ENCODE results near the gene MAPKAPK5.
A peak's percentile ranks its signal among the peaks of the same experiment; 100 is the strongest.
"Not testable (repeated sequence)": the region's sequence is repeated elsewhere in the genome, so short reads cannot be mapped to it uniquely, and the experiment has no call there.

Gene MAPKAPK5, protein sequence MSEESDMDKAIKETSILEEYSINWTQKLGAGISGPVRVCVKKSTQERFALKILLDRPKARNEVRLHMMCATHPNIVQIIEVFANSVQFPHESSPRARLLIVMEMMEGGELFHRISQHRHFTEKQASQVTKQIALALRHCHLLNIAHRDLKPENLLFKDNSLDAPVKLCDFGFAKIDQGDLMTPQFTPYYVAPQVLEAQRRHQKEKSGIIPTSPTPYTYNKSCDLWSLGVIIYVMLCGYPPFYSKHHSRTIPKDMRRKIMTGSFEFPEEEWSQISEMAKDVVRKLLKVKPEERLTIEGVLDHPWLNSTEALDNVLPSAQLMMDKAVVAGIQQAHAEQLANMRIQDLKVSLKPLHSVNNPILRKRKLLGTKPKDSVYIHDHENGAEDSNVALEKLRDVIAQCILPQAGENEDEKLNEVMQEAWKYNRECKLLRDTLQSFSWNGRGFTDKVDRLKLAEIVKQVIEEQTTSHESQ

DNA sequence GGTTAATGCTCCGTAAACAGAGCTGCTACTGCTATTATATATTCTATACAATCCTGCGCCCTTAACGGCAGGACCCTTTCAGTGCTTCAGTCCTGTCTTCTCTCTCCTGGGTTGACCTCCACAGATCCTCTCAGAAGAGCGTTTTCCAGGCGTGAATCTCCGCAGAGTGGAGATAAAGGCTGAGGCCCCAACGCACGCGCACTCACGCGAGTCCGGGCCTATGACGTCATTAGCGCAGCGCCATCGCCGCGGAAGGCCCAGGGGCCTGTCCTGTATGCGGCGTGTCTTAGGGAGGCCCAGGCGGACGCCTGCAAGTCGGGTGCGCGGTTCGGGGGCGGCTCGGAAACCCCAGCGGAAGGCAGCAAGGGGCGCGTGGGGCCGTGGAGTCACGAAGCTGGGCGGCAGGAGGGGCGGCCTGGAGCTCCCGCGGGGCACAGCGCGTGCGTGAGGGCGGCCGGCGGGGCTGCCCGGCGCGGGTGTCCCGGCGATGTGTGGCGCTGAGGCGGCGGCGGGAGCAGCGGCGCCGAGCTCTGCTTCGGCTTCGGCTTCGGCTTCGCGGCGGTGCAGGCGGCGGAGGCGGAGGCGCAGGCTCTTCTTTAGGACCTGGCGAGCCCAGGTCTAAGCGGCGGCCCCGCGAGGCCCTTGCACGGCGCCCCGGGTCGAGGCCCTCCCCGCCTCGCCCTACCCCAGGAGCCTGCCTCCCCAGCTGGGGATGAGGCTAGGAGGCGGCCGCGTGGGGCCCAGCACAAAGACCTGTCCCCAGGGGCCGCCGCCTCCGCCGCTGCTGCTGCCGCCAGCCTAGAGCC lies at the start of gene MAPKAPK5:
Gene MAPKAPK5, plus strand, starts transcription at position 479 of the 806 bp plus-strand sequence. CDS start 506 bp downstream, outside the sequence.
- peak; percentile 93 for DNase-seq (ENCODE audit: low read depth)

DNA sequence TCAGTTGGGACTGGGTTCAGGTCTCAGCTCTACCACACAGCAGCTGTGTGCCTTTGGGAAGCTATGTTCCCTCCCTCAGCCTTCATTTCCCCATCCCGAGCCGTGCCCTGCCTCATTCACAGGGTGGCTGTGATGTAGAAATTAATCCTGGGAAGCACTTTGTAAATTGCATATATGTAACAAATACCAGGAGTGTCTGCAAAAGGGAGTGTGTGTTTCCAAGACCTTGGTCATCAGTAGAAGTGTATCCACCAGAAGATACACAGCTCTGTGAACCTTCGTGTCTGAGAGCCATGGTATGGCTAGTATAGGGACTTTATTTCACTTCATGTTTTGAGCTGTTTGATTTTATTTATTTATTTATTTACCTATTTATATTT lies 49.2 kb upstream of the MAPKAPK5 start:
- no peak for DNase-seq (ENCODE audit: low read depth)

DNA sequence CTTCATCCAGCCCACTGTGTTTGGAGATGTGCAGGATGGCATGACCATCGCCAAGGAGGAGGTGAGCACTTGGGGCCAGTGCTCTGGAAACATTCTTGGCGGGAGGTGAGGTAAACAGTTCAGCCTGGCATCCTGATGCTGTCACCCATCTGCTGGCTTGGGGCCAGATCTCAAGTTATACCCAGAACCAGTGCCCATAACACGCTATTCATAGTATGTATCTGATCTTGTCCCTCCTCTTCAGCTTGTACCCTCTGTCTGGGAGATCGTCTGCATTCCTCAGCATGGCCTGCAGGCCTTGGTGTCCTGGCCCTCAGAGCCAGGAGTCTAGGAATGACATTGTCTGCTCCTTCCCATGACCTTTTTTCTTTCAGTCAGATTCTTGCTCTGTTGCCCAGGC lies 43.8 kb upstream of the MAPKAPK5 start:
- no peak for DNase-seq (ENCODE audit: low read depth)

DNA sequence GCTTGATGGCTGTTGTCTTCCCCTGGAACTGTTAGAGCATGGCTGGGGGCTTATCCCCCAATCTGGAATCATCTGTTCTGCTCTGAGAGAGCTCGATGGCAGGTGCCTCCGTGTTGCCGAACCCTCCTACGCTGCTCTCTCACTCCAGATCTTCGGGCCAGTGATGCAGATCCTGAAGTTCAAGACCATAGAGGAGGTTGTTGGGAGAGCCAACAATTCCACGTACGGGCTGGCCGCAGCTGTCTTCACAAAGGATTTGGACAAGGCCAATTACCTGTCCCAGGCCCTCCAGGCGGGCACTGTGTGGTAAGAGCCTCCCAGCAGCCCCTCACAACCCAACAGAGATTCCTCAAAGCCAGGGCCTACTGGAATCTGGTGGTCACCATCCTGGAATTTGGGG lies 42.3 kb upstream of the MAPKAPK5 start:
- DNase-seq (ENCODE audit: low read depth), result no peak

DNA sequence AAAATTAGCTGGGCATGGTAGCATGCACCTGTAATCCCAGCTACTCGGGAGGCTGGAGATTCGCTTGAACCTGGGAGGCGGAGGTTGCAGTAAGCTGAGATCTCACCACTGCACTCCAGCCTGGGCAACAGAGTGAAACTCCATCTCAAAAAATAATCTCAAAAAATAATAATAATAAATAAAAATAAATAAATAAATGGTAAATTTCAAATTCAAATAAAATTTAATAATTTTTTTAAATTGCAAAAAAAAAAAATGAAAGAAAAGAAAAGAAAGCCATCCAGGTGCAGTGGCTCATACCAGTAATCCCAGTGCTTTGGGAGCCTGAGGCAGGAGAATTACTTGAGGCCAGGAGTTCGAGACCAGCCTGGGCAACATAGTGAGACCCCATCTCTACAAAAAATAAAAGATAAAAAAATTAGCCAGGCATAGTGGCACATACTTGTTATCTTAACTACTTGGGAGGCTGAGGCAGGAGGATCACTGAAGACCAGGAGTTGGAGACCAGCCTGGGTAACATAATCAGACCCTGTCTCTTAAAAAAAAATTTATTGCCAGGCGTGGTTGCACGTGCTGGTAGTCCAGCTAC lies 38.9 kb upstream of the MAPKAPK5 start:
- no peak for DNase-seq (ENCODE audit: low read depth)

DNA sequence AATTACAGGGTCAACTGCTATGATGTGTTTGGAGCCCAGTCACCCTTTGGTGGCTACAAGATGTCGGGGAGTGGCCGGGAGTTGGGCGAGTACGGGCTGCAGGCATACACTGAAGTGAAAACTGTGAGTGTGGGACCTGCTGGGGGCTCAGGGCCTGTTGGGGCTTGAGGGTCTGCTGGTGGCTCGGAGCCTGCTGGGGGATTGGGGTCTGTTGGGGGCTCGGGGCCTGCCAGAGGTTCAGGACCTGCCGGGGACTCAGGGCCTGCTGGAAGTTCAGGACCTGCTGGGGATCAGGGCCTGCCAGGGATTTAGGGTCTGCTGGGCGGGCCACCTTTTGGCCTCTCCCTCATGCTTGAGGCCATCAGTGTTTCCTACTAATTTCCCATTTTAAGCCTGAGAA lies 38.2 kb upstream of the MAPKAPK5 start:
- DNase-seq (ENCODE audit: low read depth), result no peak

DNA sequence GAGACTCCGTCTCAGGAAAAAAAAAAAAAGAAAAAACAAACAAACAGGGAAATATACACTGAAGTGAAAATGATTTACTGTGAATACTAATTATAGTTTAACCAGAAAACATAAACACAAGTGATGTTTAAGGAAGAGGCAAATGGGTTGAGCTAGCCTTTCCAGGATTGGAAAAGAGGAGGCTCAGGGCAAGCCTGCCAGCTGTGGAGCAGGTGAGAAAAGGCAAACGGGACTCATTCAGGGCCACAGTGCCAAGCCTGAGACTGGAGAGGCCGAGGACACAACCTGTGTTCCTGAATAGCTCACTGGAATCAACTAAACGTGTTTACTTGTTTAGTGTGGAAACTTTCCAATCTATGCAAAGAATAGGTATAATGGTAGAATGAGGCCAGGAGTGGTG lies 35.7 kb upstream of the MAPKAPK5 start:
- DNase-seq (ENCODE audit: low read depth), result no peak

DNA sequence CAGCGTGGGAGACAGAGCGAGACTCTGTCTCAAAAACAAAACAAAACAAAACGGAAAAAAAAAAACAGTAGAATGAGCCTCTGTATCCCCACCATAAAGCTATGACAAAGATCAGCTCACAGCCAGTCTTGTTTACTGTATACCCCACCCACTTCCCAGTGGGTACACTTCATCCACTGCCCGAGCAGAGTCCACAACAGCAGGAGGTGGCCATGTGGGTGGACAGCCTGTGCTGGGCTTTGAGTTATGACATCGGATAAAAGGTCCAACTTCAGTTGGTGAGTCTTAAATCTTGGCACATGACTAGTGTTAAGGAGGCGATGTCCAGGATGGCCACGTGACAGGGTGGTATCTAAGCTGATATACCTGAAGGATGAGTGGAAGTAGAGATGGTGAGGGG lies 34.8 kb upstream of the MAPKAPK5 start:
- DNase-seq (ENCODE audit: low read depth), result no peak

DNA sequence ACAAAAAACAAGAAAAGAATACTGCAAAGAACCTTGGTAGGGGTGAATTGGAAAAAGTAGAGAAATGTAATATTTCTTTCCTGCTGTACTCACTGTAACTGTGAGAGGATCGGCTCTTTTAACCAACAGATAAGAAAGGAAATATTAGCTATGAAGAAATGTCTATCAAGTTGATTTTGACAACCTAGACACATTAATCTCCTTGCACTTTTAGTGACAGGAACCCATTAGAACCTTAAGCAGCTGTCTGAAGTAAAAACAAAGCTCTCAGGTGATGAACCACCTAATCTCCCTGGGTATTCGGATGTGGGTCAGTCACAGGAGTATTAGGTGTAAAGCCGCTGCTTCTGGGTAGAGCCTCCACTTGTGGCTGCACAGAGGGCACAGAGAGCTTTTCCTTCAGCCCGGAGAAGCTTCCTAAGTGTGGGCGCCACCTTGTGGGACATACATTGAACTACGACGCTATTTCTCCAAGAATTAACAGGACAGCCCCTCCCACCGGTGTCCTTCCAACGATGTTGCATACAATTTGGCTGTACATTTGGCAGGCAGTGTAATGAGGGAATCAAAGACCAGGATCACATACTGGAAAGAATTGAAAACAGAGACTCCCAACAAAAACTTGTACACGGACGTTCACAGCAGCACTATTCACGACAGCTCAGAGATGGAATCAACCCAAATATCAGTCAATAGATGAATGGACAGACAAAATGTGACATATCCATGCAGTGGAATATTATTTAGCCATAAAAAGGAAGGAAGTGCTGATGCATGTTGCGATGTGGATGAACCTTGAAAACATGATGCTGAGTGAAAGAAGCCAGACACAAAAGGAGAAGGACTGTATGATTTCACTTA lies 28.9 kb upstream of the MAPKAPK5 start:
- DNase-seq (ENCODE audit: low read depth), result peak; percentile 85

DNA sequence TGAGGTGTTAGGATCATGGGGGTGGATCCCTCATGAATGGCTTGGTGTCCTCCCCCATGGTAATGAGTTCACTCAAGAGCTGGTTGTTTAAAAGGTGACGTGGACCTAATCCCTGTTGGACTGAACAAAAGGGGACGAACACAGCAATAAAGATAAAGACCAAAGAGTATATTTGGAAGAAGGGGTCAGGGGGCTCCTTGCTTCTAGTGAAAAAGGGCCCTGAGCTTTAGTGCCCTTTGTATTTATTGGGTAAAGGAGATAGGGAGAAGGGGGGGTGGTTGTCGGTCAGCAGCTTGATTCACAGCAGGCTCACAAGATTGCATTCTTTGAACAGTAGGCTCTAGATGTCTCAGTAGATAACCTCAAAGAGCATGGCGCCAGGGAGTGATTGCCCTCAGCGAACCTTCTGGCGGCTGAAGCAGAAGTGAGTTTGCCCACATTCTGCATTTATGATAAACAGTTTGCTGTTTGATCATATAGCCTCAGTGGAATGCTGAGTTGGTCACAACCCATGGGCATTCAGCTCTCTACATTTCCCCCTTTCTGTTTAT lies 25.9 kb upstream of the MAPKAPK5 start:
- DNase-seq (ENCODE audit: low read depth), result no peak

DNA sequence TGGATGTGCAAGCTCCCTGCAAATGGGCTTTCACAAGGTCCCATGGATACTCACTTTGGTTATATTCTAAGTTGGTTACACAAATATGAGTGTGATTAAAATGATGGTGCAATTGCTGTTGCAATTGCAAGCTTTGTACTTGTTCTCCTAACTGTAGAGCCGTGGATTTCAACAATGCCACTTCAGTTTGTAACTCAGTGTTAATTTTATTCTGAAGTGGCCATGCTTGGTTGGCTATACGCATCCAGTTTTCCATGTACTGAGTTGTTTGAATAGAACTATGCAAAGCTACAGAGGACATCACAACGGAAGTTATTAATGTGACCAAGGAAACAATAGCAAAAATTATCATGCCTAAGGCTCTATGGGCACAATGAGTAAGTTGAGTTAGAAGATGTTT lies 25.1 kb upstream of the MAPKAPK5 start:
- not testable (repeated sequence) for DNase-seq (ENCODE audit: low read depth)

DNA sequence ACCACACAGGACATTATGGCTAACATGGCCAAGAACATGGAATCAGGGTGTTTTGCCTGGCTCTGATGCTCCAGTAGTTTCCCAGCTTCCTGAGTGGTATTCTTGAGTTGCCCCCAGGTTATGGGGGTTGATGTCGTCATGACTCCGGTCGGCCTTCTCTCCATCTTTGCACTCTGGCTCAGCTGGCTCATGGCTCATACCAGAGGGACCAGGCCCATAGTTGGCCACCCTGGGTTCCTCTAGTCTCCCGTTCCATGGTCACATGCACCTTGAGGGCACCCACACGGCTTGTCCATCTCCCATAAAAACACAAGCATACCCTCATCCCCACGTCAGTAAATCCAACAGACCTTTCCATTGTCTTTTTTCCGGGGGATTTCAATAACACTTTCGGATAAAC lies 23.7 kb upstream of the MAPKAPK5 start:
- no peak for DNase-seq (ENCODE audit: low read depth)

DNA sequence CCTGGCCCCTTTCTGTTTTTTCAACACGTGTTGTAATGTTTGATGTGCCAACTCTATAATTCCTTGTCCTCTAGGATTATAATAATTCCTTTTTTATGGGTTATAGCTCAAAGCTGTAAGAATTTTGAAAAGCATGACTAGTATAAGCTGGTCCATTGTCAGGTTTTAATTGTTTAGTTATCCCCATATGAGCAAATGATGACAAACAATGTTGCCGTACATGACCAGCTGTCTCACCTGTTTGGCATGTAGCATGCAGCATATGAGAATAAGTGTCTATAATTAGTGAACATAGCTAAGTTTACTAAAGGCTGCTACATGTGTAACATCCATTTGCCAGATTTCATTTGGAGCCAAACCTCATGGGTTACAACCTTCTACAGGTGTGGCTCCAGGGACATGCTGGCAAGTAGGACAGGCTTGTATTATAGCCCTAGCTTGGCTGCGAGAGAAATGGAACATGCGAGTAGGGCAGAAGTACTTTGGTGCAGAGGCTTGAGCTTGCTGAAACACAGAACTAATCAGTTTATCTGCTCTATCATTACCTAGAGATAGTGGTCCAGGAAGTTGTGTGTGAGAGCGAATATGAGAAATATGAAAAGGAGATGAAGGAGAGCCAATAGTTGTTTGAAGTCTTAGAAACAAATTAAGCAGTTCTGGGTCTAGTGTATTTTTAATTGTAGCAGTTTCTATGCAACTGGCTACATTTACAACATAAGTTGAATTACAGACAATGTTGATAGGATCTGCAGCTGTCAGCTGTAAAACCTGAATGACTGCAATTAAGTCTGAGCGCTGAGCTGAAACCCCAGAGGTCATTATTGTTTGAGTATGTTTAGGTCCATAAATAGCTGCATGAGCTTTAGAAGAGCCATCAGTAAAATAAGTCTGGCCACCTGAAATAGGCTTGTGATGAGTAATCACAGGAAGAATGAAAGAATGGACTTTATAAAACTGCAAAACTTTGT lies 22.6 kb upstream of the MAPKAPK5 start:
- DNase-seq (ENCODE audit: low read depth), result peak; percentile 27

DNA sequence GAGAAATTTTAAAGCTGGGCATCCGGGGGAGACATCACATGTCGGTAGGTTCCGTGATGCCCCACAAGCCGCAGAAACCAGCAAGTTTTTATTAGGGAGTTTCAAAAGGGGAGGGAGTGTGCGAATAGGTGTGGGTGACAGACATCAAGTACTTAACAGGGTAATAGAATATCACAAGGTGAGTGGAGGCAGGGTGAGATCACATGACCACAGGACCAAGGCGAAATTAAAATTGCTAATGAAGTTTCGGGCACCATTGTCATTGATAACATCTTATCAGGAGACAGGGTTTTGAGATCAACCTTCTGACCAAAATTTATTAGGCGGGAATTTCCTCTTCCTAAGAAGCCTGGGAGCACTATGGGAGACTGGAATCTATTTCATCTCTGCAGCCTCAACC lies 21.2 kb upstream of the MAPKAPK5 start:
- DNase-seq (ENCODE audit: low read depth), result not testable (repeated sequence)

DNA sequence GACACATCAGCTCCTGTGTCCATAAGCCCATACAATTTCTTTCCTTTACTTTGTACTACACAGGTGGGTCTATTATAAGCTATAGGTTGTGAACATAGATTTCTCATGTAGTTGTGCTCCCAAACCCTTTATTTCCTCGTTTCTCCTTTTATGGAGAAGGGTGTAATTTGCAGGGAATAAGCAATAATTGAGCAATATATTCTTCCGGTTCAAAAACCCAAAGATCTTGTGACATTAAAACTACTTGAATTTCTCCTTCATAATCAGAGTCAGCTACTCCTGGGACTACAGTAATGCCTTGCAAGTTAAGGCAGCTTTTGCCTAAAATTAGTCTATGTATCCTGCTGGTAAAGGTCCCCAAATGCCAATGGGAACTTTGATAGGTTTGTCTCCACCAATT lies 19.1 kb upstream of the MAPKAPK5 start:
- DNase-seq (ENCODE audit: low read depth), result no peak

DNA sequence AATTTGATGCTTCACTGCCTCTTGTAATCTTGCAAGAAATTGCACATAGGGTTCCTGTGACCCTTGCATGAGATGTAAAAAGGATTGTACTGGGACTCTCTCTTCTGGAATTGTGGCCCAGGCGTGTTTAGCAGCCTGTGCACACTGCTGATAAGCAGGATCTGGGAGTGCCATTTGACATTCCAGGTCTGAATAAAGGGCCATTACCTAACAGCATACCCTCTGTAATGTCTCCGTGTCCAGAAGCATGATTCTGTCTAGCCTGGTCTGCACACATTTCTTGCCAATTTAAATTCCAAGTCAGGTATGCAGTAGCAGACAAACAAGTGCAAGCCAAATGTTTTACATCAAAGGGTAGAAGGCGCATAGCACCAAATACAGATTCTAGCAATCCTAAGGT lies 18.1 kb upstream of the MAPKAPK5 start:
- DNase-seq (ENCODE audit: low read depth), result no peak

DNA sequence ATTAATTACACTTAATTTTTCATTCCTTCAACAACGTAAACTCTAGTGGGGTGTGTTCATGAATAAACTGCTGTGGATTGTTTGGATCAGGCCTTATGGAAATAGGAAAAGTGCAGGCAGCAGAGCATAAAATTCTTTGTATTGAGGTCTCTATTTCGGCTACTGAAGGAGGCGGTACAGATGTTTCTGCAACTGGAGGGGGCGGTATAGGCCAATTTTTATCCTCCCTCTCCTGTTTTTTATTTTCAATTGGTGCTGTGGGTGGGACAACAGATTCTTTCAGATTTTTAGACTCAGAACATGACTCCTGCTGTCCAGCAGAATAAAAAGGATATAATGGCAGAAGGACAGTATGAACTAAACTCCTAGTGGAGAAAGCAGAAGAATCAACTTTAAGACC lies 17.7 kb upstream of the MAPKAPK5 start:
- not testable (repeated sequence) for DNase-seq (ENCODE audit: low read depth)

DNA sequence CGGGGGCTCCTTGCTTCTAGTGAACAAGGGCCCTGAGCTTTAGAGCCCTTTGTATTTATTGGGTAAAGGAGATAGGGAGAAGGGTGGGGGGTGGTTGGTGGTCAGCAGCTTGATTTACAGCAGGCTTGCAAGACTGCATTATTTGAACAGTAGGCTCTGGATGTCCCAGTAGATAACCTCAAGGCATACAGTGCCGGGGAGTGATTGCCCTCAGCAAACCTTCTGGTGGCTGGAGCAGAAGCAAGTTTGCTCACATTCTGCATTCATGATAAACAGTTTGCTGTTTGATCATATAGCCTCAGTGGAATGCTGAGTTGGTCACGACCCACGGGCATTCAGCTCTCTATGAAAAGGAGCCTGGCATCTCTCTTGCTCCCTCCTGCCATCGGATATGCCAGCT lies 16.5 kb upstream of the MAPKAPK5 start:
- no peak for DNase-seq (ENCODE audit: low read depth)

DNA sequence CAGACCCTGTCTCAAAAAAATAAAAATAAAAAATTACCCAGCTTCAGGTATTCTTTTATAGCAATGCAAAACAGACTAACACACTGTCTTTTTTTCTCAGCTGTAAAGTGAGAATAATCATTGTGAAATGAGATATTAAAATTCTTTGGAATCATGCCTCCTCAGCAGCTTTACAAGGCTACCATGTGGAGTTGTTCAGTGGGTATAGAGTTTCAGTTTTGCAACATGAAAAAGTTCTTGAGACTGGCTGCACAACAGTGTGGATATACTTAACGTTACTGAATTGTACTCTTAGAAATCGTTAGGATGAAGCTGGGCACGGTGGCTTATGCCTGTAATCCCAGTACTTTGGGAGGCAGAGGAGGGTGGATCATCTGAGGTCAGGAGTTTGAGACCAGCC lies 15.7 kb upstream of the MAPKAPK5 start:
- DNase-seq (ENCODE audit: low read depth), result no peak

DNA sequence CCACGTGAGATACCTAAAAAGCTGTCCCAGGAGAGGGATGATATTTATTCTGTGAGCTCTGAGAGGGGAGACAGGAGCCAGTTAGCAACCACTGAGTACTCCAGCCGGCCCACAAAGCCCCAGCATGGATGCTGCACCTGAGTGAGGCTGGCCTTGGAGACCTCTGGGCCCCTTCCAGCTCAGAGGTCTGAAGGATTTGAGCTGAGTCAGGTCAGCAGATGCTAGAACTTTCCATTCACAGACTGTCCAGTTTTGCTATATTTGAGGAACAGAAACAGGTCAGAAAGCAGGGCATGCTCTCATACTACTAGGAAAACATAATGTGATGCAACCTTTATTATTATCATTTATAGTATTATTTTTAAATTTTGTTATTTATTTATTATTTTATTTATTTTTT lies 15.0 kb upstream of the MAPKAPK5 start:
- DNase-seq (ENCODE audit: low read depth), result no peak

Data from EH (cell line).